ENCODE data around the gene RNF215. TPM values are rescaled to one million over a fixed set of nuclear protein-coding genes. Genes with fewer than 3 reads are reported as not detected.

The RNF215 gene
- total and polyA plus RNA-seq, 2 of the 13 experiments (the other 11 are each of a cell fraction or from before 2014, with no cell fraction given), result 5.3 to 6.1 TPM

- TF ChIP-seq ARID3A (IDR thresholded peaks at IDR 0.05; ENCODE audit: low read depth, low read length) (no peak), THAP8 (CRISPR knock-in tag; IDR thresholded peaks at IDR 0.05; ENCODE audit: borderline replicate concordance) (no peak), ZNF343 (CRISPR knock-in tag; IDR thresholded peaks at IDR 0.05) (no peak), MYNN (CRISPR knock-in tag; IDR thresholded peaks at IDR 0.05; ENCODE audit: low read depth) (no peak), ZNF652 (CRISPR knock-in tag; IDR thresholded peaks at IDR 0.05; ENCODE audit: borderline replicate concordance, low read depth) (no peak), KLF12 (CRISPR knock-in tag; IDR thresholded peaks at IDR 0.05; ENCODE audit: borderline replicate concordance) (no peak), MLX (CRISPR knock-in tag; IDR thresholded peaks at IDR 0.05) (0 out of 2 replicates have a peak, but pooled peaks have one; percentile 20), ZNF687 (CRISPR knock-in tag; IDR thresholded peaks at IDR 0.05) (no peak), PATZ1 (CRISPR knock-in tag; IDR thresholded peaks at IDR 0.05) (peak; percentile 17; the same call in 1 of the 2 replicates), ZNF644 (CRISPR knock-in tag; IDR thresholded peaks at IDR 0.05; ENCODE audit: low read depth) (no peak), FOXM1 (CRISPR knock-in tag; IDR thresholded peaks at IDR 0.05) (no peak), SKI (IDR thresholded peaks at IDR 0.05; ENCODE audit: partially characterized antibody) (no peak), HMGXB3 (CRISPR knock-in tag; IDR thresholded peaks at IDR 0.05; ENCODE audit: borderline replicate concordance) (no peak), ATAD3A (CRISPR knock-in tag; IDR thresholded peaks at IDR 0.05) (no peak)
Measured at GRCh38 chr22:30421695-30422480, 34.7 kb upstream of the RNF215 start (continued).
